ENCODE data around the gene TCHP. TPM values are rescaled to one million over a fixed set of nuclear protein-coding genes. Genes with fewer than 3 reads are reported as not detected.

The TCHP gene
- total and polyA plus RNA-seq, 2 of the 13 experiments (the other 11 are each of a cell fraction or from before 2014, with no cell fraction given), result 6.7 to 12.2 TPM

GRCh38 chr12:109915171-109916040, 15.3 kb downstream of the TCHP start:
- Histone ChIP-seq H3K36me3 (replicated peaks in 1 of 2; ENCODE audit: control insufficient read depth in 1 of 2, insufficient read depth in 2 of 2, low read length in 2 of 2) (peaks cover 22 to 63% of the 10 kb centered on the region in 2 experiments), H3K4me3 (replicated peaks in 1 of 3; ENCODE audit: insufficient read depth in 1 of 3, low read depth in 2 of 3, low read length in 3 of 3) (no peak overlapping the region), H3K4me1 (ENCODE audit: insufficient read depth, low read length) (peaks cover 5% of the 10 kb centered on the region), H3K79me2 (ENCODE audit: insufficient read depth, low read length) (no peaks in the 10 kb centered on the region), H3K27ac (ENCODE audit: extremely low read length, insufficient read depth, low read length) (no peak overlapping the region), H3K27me3 (ENCODE audit: control insufficient read depth in 1 of 2, insufficient read depth in 2 of 2, low read length in 2 of 2) (no peaks in the 10 kb centered on the region), H4K20me1 (ENCODE audit: insufficient read depth, low read length) (no peaks in the 10 kb centered on the region), H3K9ac (ENCODE audit: insufficient read depth, low read depth, low read length) (no peak overlapping the region), H3K4me2 (ENCODE audit: low read depth, low read length) (no peak overlapping the region), H2AFZ (ENCODE audit: low read length) (no peak overlapping the region), H3K9me3 (ENCODE audit: low read length) (no peaks in the 10 kb centered on the region)
- TF ChIP-seq AGO2 (optimal IDR thresholded peaks at IDR 0.05; ENCODE audit: low read depth, low read length), result peak; percentile 32
- TF ChIP-seq SSRP1 (CRISPR knock-in tag; IDR thresholded peaks at IDR 0.05), result no peak
- intact Hi-C loops (cut with micrococcal nuclease; ENCODE audit: unreplicated experiment), result no loop called here
- WGBS (ENCODE audit: low lambda C conversion rate), result 99% methylated on average over 19 of the region's 26 CpGs
- FAIRE-seq (no peak), ATAC-seq (no peak), DNase-seq (ENCODE audit: low spot score) (no peak)
- POLR2A ChIA-PET, result no interaction called here
- CTCF ChIA-PET (ENCODE audit: low intra/inter-chr PET ratio, low total read pairs), result no interaction called here
- no TSS peak for BruUV-seq (replicated peaks)
- in situ Hi-C loops (cut with HindIII; ENCODE audit: extremely low pct_ligation_motif_present, low pct_unique_long_range_greater_than_20kb), result no loop called here

GRCh38 chr12:109916045-109916444, 16.0 kb downstream of the TCHP start:
- FAIRE-seq, result no peak
- Histone ChIP-seq H2AFZ (ENCODE audit: low read length) (no peak overlapping the region), H3K4me1 (ENCODE audit: insufficient read depth, low read length) (no peaks in the 10 kb centered on the region), H3K27ac (ENCODE audit: extremely low read length, insufficient read depth, low read length) (no peak overlapping the region), H3K36me3 (replicated peaks in 1 of 2; ENCODE audit: control insufficient read depth in 1 of 2, insufficient read depth in 2 of 2, low read length in 2 of 2) (peaks cover 22 to 63% of the 10 kb centered on the region in 2 experiments), H3K9me3 (ENCODE audit: low read length) (no peaks in the 10 kb centered on the region), H3K4me2 (ENCODE audit: low read depth, low read length) (no peak overlapping the region), H4K20me1 (ENCODE audit: insufficient read depth, low read length) (no peaks in the 10 kb centered on the region), H3K27me3 (ENCODE audit: control insufficient read depth in 1 of 2, insufficient read depth in 2 of 2, low read length in 2 of 2) (no peaks in the 10 kb centered on the region), H3K9ac (ENCODE audit: insufficient read depth, low read depth, low read length) (no peak overlapping the region), H3K4me3 (replicated peaks in 1 of 3; ENCODE audit: insufficient read depth in 1 of 3, low read depth in 2 of 3, low read length in 3 of 3) (no peak overlapping the region), H3K79me2 (ENCODE audit: insufficient read depth, low read length) (no peaks in the 10 kb centered on the region)
- CTCF ChIA-PET (ENCODE audit: low intra/inter-chr PET ratio, low total read pairs), result no interaction called here
- in situ Hi-C loops (cut with HindIII; ENCODE audit: extremely low pct_ligation_motif_present, low pct_unique_long_range_greater_than_20kb) (no loop called here), intact Hi-C loops (cut with micrococcal nuclease; ENCODE audit: unreplicated experiment) (no loop called here)
- POLR2A ChIA-PET, result no interaction called here
- ATAC-seq, result no peak
- 100% methylated on average over 1 of the region's 4 CpGs for WGBS (ENCODE audit: low lambda C conversion rate)
- DNase-seq (ENCODE audit: low spot score), result no peak
- TF ChIP-seq MBD4 (IDR thresholded peaks at IDR 0.05; ENCODE audit: borderline replicate concordance, low read length) (no peak), ZMAT3 (CRISPR knock-in tag; conservative IDR thresholded peaks at IDR 0.05) (no peak), U2AF1 (optimal IDR thresholded peaks at IDR 0.05; ENCODE audit: low read depth, low read length) (no peak)
- no TSS peak for BruUV-seq (replicated peaks)

Measured in HepG2 (cell line).